GM12865 (cell line): ENCODE results near the gene SAPCD1.
A peak's percentile ranks its signal among the peaks of the same experiment; 100 is the strongest.

Experiments used
- DNase-seq: peaks from one replicate; pipeline ENCODE4 v3.0.0; 2010; ENCODE audit warnings: low read depth
- H3K4me3 ChIP-seq: 2 replicates; pipeline ENCODE4 v1.5.1; 2011; ENCODE audit warnings: mild to moderate bottlenecking, low read depth, low read length, control low read depth
- CTCF ChIP-seq: IDR thresholded peaks from 2 replicates; pipeline ENCODE4 v1.5.1; 2011; ENCODE audit warnings: low read length, control low read depth, low read depth, inconsistent platforms; ENCODE audit not compliant: insufficient read depth; ENCODE audit errors: missing control alignments

The SAPCD1 gene

GRCh38 chr6:31729979-31730630, 32.4 kb upstream of the SAPCD1 start:
- TF ChIP-seq CTCF: no peak
- peak overlapping the region; percentile 49 for H3K4me3 ChIP-seq
- DNase-seq: peak; percentile 78

GRCh38 chr6:31730631-31731086, 31.8 kb upstream of the SAPCD1 start:
- TF ChIP-seq CTCF: no peak
- DNase-seq: no peak

GRCh38 chr6:31732029-31732428, 30.4 kb upstream of the SAPCD1 start:
- TF ChIP-seq CTCF: no peak
- no peak overlapping the region for H3K4me3 ChIP-seq
- no peak for DNase-seq

More at GRCh38 chr6:31730631-31731086, 31.8 kb upstream of the SAPCD1 start:
- no peak overlapping the region for H3K4me3 ChIP-seq

- H3K4me3 ChIP-seq: no peak overlapping the region
- no peak for TF ChIP-seq CTCF
- DNase-seq: no peak
Observed at GRCh38 chr6:31733734-31734133, 28.7 kb upstream of the SAPCD1 start.

- no peak for DNase-seq
- peak overlapping the region; percentile 97 for H3K4me3 ChIP-seq
- no peak for TF ChIP-seq CTCF
Observed at GRCh38 chr6:31734247-31734820, 28.1 kb upstream of the SAPCD1 start.

- TF ChIP-seq CTCF: no peak
- DNase-seq: peak; percentile 88
- H3K4me3 ChIP-seq: peak overlapping the region; percentile 97
Observed at GRCh38 chr6:31734821-31735406, 27.5 kb upstream of the SAPCD1 start.
